NCI-H748 (cell line): ENCODE results near the gene HEATR5A.
"Not testable (repeated sequence)": the region's sequence is repeated elsewhere in the genome, so short reads cannot be mapped to it uniquely, and the experiment has no call there.

Experiments used
- DNase-seq: peaks from one replicate; lab custom pipeline; 2025; ENCODE audit not compliant: unreplicated experiment; lab: John Stamatoyannopoulos, UW

The HEATR5A gene

DNA sequence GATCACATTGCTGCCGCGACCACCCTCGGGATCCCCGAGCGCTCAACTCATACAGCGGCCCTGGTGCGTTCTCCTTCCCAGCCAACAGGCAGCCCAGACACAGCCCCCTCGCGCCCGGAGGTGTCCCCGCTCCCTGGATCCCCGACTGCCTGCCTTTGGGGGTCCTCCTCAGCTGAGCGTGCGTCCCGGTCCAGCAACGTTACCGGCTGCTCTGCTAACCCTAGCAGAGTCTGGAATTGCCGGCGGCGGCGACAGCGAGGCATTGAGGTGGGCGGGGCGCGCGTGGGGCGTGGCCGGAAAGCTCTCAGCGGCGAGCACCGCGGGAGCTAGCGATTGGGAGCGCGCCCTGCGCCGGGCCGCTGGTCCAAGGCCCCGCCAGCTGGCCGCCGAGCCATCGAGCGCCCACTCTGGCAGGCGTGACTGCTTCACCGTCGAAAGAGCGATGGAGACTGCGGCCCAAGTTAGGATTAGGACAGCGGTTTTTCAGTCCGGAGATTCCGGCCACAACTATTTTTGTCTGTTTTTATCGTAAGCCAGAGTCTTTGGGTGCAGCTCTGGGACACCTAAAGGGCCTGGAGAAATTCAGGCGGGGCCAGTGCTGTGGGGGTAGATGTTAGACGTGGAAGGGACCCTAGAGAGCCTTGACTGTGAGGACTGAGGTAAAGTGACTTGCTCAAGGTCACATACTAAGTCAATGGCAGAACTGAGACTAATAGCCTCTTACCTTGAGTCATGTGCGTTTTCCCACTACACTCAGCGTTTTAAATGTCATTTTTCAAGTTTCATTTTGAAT, at the start of gene HEATR5A:
HEATR5A (minus strand) TSS at position 232 of the 793 bp plus-strand sequence. CDS start 17,575 bp downstream, outside the sequence.
- peak; percentile 94 for DNase-seq

DNA sequence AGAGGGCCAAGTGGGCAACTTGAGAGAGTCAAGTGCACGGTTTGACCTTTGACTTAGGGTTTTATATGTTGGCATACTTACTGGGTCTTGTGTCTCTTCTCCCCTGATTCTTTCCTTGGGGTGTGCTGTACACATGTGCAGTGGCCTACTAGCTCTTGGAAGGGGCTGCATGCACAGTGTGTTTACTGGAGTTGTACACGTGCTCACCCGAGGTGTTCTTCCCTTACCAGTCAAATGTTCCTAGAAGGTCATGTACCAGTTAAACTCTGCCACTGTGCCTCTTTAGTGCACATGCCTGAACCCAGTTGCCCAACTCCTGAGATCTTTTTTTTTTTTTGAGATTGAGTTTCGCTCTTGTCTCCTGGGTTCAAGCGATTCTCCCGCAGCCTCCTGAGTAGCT, 46.2 kb upstream of the HEATR5A start:
- no peak for DNase-seq

GRCh38 chr14:31465111-31465510, 44.8 kb upstream of the HEATR5A start:
- no peak for DNase-seq

DNA sequence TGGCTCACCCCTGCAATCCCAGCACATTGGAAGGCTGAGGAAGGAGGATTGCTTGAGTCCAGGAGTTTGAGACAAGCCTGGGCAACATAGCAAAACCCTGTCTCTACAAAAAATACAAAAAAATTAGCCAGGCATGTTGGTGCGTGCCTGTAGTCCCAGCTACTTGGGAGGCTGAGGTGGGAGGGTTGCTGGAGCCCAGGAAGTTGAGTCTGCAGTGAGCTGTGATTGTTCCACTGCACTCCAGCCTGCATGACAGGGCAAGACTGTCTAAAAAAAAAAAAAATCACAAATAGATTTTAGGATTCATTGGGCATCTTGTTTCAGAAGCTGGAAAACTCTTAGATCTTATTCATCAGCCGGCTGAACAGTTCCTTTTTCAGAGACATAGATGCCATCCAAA, 42.1 kb upstream of the HEATR5A start:
- DNase-seq: not testable (repeated sequence)

DNA sequence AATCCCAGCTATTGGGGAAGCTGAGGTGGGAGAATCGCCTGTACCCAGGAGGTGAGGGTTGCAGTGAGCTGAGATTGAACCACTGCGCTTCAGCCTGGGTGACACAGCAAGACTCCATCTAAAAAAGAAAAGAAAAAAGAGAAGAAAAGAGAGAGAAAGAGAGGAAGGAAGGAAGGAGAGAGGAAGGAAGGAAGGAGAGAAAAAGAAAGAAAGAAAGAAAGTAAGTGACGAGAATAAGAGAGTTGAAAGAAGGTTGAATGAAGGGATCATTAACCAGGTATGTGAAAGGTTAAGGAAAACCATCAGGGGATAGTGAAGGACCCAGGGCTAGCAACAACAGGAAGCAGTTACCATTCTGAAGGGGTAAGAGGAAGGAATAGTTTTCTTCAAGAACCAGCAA, 41.2 kb upstream of the HEATR5A start:
- no peak for DNase-seq

DNA sequence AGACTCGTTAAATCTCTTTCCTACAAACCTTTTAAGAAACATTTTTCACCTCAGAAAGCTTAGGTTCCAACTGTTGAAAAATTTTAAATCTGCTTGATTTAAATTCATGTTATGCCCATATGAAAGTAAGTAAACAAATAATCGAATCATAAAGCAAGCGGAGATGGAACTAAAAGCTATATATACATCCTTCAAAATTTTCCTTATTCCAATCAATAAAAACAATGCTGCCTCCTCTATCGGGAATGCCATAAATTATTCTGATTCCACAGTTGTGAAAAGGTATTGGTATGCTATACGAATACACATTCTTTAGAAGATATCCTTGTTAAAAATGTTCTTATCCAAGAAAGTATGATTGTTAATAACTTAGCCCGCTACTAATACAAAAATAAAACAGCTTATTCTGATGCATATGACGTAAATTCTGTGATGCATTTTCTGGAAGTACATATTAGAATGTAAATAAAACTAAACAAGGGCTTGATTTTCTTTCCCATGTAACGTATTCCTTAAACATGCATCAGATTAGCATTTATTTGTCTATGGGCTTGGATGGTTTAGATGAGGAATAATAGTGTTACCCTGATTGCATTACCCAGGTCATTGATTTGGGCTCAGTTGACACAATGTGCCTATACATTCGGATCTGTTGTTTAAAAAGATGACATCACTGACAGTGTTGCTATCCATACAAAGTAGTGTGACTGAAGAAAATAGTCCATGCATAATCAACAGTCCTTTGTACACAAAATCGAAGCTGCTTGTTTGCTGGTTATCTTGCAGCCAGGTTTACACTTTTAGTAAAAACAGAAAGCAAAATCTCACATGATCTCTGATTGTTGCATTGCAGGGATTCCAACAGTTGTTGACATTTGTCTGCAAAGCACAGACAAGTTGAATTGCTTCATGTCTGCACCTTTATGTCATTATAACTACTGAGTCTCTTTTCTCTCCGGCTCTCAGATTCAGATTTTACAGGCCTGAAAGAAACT, 37.6 kb upstream of the HEATR5A start:
- peak; percentile 34 for DNase-seq

DNA sequence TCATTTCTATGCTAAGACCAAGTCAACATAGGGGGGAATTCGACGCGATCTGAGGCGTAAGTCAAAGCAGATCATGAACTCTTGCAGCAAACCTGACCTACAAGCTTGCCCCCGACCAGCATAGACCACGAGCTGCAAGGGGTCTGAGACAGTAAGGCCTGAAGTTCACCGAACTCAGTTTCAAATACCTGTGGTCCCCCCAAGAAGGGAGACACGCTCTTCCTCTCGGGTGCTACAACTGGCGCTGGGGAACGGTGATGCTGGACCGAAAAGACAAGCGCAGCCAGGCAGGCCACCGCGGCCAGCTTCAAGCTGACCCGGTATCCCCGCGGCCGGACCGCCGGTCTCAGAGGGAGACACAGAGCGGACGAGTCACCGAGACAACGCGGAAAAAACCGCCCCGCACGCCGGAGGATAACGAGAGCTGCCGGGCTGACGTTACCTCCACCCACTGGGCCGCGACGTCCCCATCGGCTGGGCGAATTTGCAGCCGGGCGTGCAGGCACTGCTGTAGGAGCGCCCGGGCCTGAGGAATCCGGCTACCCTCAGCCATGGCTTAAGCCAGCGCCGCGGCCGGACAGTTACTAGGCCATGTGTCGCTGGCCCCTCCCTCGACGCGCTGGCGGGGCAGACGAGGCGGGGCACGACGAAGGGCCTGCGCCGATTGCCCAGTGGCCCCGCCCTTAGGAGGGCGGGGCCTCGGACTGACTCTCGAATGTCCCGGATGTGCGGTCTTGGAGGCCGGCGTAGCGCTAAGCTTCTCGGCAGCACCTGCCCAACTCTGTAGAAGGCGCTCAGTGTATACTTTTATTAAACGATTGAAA, 36.7 kb upstream of the HEATR5A start, which contains the start of gene DTD2:
DTD2 (minus strand) TSS at position 666 of the 824 bp plus-strand sequence; CDS start at position 553, 113 bp downstream.
- peak; percentile 96 for DNase-seq

DNA sequence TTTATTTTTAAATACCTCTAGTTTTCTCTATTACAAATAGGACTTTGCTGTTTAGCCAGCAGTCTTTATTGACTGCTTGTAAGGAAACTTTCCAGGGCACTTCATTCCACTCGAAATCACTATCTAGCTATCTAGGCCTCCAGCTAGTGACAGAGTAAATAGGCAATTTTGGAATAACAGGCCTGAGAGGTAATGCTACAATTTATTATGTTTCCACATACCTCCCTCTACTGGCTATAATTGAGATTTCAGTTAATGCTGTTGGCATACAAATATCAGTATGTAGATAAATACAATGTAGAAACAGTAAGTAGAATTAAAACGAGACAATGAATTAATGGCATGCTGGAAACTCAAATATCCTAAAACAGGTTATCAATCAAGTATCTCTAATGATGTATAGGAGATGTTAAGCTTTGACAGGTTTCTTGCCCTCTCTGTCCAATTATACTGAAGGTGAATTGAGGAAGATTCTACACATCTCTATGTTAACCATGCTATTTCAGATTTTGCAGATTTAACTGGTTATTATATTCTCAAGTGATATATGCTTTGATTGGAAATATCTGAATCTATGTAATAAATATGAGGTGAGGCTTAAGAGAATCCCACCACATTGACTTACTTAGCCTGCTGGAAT, 29.7 kb upstream of the HEATR5A start:
- peak; percentile 50 for DNase-seq

- no peak for DNase-seq
Observed at GRCh38 chr14:31449136-31449535, 28.8 kb upstream of the HEATR5A start.

DNA sequence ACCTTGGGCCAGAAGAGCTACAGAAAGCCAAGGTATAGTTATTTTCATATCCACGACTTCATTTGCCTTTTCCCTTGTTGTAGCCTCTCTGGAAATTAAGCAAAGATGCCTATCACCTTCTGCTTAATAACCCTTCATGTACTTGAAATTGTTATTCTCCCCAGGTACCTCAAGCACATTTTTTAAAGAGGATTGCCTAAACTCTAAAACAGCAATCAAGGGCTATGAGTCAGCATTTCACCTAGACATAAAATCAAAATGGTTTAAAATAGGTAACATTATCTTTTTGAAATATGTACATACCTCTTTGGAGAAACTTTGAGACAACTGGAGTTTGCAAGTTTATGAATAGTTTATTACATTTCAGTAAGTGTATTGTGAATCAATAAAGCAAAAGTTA, 25.4 kb upstream of the HEATR5A start:
- DNase-seq: no peak

GRCh38 chr14:31442284-31442683, 21.9 kb upstream of the HEATR5A start:
- no peak for DNase-seq

DNA sequence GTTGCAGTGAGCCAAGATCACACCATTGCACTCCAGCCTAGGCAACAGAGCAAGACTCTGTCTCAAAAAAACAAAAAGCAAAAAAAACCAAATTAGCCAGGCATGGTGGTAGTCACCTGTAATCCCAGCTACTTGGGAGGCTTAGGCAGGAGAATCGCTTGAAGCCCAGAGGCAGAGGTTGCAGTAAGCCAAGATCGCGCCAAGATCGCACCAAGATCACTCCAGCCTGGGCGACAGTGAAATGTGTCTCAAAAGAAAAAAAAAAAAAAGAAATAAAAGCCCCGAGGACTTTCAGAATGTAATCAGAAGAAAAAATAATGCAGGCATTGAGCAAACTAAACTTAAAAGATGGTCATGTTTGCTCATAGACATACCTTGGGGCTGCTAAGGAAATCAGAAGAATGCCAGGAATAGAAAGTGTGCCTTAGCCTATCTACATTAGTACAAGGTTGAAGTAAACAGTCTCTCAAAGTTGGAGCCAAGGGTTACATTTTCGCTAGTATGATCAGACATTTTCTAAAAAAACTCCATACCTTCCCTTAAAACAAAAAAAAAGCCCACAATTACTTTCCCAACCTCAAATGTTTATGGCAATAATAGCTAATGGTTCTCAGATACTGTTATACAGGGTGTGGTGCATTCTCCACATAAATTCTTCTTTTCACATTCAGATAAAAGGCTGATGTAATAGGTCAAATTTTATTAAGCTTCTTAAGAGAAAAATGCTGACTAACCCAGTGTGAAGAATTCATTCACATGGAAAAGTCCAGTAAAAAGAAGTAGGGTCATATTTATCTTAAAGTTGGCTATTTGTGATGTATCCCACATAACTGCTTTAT, 21.1 kb upstream of the HEATR5A start:
- DNase-seq: no peak

- no peak for DNase-seq
Observed at GRCh38 chr14:31440280-31440679, 19.9 kb upstream of the HEATR5A start.

GRCh38 chr14:31439561-31439960, 19.2 kb upstream of the HEATR5A start:
- no peak for DNase-seq

GRCh38 chr14:31437045-31437691, 16.8 kb upstream of the HEATR5A start:
- DNase-seq: not testable (repeated sequence)

DNA sequence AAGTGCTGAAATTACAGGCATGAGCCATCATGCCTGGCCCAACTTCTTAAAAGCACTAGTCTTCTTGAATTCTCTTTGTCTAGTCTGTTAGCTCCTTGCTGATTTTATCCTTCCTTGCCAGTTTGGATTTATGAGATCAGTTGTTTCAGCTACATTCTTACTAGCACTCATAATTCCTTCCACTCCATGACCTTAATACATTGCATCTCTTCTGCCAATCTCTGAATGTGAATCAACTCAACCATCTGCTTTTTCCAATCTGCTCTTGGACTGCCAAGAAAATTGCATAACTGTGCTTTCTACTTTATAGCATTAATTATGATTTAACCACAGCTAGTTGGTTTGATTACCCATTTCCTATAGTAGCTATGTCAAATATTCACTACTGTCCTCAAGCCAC, 14.9 kb upstream of the HEATR5A start:
- no peak for DNase-seq

- no peak for DNase-seq
Observed at GRCh38 chr14:31430634-31431264, 10.4 kb upstream of the HEATR5A start.

- DNase-seq: no peak
Observed at GRCh38 chr14:31429791-31430190, 9.4 kb upstream of the HEATR5A start.
